AG09309 (cell line): ENCODE measurements around the gene HBA1.
"Not testable (repeated sequence)": the region's sequence is repeated elsewhere in the genome, so short reads cannot be mapped to it uniquely, and the experiment has no call there.

Source experiments
- DNase-seq: peaks from one replicate; pipeline ENCODE4 v3.0.0-alpha.2; 2010; ENCODE audit warnings: low read depth
- H3K4me3 ChIP-seq: 2 replicates; pipeline ENCODE4 v1.5.1; 2011; ENCODE audit warnings: mild to moderate bottlenecking, low read depth, low read length, moderate library complexity; ENCODE audit not compliant: control insufficient read depth
- TF ChIP-seq, protein P1 (sequence below): IDR thresholded peaks from 2 replicates; pipeline ENCODE4 v1.5.1; 2011; ENCODE audit warnings: mild to moderate bottlenecking, low read depth, low read length, inconsistent platforms; ENCODE audit not compliant: insufficient read depth, control insufficient read depth; ENCODE audit errors: missing control alignments

The HBA1 gene

DNA sequence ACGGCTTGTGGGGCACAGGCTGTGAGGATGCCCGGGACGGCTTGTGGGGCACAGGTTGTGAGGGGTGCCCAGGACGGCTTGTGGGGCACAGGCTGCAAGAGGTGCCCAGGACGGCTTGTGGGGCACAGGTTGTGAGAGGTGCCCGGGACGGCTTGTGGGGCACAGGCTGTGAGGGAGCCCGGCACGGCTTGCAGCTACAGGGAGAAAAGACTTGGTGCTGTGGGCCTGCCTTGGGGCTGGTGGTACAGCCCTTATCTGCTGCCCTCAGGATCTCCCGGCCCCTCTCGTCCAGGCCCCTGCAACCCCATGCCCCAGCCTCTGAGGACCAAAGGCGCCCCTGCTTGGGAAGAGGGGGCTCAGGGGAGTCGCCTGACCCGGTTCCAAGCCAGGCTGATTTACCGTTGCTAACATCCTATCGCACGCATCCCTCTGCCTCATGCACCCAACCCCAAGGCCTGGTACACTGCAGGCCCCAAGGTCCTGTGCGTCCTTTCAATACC is 15.7 kb upstream of the HBA1 start:
- no peak overlapping the region for H3K4me3 ChIP-seq
- TF ChIP-seq, protein P1, sequence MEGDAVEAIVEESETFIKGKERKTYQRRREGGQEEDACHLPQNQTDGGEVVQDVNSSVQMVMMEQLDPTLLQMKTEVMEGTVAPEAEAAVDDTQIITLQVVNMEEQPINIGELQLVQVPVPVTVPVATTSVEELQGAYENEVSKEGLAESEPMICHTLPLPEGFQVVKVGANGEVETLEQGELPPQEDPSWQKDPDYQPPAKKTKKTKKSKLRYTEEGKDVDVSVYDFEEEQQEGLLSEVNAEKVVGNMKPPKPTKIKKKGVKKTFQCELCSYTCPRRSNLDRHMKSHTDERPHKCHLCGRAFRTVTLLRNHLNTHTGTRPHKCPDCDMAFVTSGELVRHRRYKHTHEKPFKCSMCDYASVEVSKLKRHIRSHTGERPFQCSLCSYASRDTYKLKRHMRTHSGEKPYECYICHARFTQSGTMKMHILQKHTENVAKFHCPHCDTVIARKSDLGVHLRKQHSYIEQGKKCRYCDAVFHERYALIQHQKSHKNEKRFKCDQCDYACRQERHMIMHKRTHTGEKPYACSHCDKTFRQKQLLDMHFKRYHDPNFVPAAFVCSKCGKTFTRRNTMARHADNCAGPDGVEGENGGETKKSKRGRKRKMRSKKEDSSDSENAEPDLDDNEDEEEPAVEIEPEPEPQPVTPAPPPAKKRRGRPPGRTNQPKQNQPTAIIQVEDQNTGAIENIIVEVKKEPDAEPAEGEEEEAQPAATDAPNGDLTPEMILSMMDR, result no peak
- no peak for DNase-seq

DNA sequence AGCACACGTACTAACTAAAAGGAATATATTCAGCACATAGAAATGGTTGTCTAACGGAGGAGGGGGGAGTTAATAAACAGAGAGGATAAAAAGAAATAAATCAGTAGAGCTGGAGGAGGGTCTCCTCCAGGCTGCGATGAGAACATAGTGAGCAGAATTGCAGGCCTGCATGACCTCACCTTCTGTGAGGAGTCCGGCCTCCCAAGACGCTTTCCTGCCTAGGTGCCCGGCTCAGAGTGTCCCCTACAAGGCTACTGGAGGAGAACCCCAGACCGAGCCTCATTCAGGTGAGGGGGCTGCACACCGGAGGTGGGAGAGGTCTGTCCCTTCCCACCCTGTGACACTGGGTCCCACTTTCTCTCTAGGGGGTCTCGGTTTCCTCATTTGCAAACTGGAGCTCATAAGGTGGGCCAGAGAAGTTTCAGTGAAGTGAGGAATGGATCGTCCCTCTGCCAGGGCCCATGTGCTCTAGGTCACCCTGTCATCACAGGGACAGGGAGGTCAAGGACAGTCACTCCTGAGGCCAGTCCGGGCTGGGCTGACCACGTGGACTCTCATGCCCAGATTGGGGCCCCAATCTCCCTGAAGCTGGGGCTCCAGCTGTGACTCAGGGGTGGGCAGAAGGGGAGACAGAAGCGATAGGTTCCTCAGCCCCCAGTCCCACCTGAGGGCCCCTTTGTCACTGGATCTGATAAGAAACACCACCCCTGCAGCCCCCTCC is 14.0 kb upstream of the HBA1 start:
- no peak overlapping the region for H3K4me3 ChIP-seq
- TF ChIP-seq, protein P1, result no peak
- DNase-seq, result no peak

DNA sequence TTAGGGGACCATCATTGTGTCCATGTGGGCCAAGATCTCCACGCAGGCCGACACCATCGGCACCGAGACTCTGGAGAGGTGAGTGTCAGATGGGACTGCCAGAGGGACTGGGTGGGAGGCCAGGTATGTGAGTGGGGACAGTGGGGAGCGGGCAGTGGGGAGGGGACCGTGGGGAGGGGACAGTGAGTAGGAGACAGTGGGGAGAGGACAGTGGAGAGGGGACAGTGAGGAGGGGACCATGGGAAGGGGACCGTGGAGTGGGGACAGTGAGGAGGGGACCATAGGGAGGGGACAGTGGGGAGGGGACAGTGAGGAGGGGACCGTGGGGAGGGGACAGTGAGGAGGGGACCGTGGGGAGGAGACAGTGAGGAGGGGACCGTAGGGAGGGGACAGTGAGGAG is 13.3 kb upstream of the HBA1 start:
- not testable (repeated sequence) for H3K4me3 ChIP-seq, DNase-seq

DNA sequence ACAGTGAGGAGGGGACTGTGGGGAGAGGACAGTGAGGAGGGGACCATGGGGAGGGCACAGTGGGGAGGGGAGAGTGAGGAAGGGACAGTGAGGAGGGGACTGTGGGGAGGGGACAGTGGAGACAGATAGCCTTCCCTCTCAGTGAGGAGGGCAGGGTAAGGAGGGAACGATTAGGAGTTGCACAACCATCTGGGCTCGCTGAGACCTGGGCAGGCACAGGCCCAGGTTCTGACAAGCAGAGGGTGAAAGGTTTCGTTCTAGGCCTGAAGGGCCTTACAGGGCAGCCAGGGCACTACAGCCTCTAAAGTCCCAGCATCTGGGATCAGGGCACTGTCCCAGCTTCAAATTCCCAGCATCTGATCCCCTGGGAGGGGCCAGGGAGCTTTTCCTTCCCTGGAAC is 12.8 kb upstream of the HBA1 start:
- DNase-seq, H3K4me3 ChIP-seq: not testable (repeated sequence)

DNA sequence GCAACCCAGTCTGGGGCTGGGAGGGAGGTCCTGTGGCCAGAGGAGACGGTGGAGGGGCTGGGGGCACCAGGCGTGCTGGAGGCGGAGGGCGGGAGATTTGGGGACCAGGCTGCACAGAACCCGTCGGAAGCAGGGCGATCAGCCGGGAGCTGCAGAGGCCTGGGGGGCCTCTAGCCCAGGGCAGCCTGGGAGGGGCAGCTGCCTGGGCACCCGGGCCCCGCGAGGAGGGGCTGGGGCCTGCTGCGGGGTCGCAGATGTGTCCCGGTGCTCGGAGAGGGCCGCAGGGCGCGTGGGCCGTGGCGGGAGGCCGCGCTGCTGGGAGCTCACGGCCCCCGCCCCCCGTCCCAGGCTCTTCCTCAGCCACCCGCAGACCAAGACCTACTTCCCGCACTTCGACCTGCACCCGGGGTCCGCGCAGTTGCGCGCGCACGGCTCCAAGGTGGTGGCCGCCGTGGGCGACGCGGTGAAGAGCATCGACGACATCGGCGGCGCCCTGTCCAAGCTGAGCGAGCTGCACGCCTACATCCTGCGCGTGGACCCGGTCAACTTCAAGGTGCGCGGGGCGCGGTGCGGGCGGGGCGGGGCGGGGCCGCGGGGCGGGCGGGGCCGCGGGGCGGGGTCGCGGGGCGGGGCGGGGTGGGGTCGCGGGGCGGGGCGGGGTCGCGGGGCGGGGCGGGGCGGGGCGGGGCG is 12.2 kb upstream of the HBA1 start:
- H3K4me3 ChIP-seq, DNase-seq: not testable (repeated sequence)

DNA sequence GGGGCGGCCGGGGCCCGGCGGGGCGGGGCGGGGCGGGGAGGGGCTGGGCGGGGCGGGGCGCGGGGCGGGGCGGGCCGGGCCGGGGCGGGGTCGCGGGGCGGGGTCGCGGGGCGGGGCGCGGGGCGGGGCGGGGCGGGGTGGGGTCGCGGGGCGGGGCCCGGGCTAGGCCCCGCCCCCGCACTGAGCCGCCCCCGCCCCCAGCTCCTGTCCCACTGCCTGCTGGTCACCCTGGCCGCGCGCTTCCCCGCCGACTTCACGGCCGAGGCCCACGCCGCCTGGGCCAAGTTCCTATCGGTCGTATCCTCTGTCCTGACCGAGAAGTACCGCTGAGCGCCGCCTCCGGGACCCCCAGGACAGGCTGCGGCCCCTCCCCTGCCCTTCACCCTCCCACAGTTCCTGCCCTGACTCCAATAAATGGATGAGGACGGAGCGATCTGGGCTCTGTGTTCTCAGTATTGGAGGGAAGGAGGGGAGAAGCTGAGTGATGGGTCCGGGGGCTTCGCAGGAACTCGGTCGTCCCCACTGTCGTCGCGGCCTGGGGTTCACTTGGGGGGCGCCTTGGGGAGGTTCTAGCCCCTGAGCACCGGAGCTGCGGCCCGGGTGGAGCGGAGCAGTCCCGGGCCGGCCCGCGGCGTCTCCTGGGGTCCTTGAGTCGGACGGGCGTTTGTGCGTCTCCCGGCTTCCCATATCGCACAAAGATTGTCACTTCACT is 11.5 kb upstream of the HBA1 start:
- TF ChIP-seq, protein P1, result no peak
- no peak for DNase-seq
- no peak overlapping the region for H3K4me3 ChIP-seq

DNA sequence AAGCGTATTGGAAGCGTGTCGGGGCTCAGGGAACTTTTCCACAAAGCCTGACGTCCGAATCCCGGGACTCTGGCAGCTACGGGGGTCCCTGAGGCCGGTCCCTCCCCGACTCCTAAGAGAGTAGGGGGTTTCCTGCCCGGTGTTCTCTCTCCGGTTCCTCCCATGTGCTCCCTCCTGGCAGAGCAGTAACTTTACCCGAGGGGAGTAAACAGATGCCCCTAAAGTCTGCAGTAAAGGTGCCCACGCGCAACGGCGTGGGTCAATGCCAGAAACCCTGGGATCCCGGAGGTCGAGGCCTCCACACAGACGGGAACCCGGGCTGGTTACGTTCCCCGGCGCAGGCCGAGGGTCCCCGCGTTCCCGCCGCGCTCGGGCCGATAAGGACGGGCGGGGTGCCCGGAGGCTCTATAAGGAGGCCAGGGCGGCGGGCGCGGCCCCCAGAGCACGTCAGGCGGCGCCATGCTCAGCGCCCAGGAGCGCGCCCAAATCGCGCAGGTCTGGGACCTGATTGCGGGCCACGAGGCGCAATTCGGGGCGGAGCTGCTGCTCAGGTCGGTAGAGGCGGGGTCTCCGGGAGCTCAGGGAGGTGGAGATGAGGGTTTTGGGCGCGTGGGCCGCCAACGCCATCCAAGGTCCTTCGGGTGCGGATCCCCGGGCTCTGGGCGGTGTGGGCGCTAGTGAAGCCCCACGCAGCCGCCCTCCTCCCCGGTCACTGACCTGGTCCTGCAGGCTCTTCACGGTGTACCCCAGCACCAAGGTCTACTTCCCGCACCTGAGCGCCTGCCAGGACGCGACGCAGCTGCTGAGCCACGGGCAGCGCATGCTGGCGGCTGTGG is 10.7 kb upstream of the HBA1 start, which contains the start of gene HBM:
TSS of gene HBM (plus strand) at position 440 of the 836 bp plus-strand sequence. CDS start at position 460, 20 bp downstream.
- TF ChIP-seq, protein P1, result no peak
- H3K4me3 ChIP-seq, result no peak within 1 kb of the TSS
- DNase-seq, result no peak
